Naive thymus-derived CD4-positive, alpha-beta T cell (primary cell): Measurements from ENCODE around the gene MAP4K3. TPM values are rescaled to one million over a fixed set of nuclear protein-coding genes. Genes with fewer than 3 reads are reported as not detected.

Experiments used
- ATAC-seq: fragments of 150-1000 bp; cut with Tn5 transposase; 2 replicates; pipeline ENCODE4 v1.10.0; 2021; ENCODE audit warnings: mild to moderate bottlenecking, moderate library complexity
- CTCF ChIA-PET: fragments of 350-600 bp; sonication (Branson Sonifier 250); formaldehyde crosslinking; loops from one replicate; lab custom pipeline; 2021; ENCODE audit warnings: antibody characterized with exemption; lab: Charles Lee
- POLR2A ChIA-PET: fragments of 350-600 bp; sonication (Branson Sonifier 250); formaldehyde crosslinking; loops from one replicate; lab custom pipeline; 2021; ENCODE audit warnings: antibody characterized with exemption, inconsistent platforms; lab: Charles Lee
- DNase-seq, 9 donors: peaks; one replicate each; pipeline versions ENCODE4 v3.0.0 to v3.0.0-alpha.2; 2020 to 2022; ENCODE audit warnings: mixed read lengths in 1 of 9
- H3K27ac ChIP-seq: one replicate; pipeline ENCODE4 v1.7.0; 2013; ENCODE audit warnings: mild to moderate bottlenecking, low read depth, low read length, moderate library complexity
- H3K27me3 ChIP-seq, 2 donors: one replicate each; pipeline ENCODE4 v1.7.0; 2013; ENCODE audit warnings: low read length in 2 of 2, mild to moderate bottlenecking in 2 of 2, moderate library complexity in 2 of 2; ENCODE audit not compliant: control insufficient read depth in 2 of 2, insufficient read depth in 2 of 2
- H3K36me3 ChIP-seq, 3 experiments: 1 replicate in 2 of 3; 2 replicates in 1 of 3; pipeline ENCODE4 v1.7.0; 2013; ENCODE audit warnings: low read length in 3 of 3, mild to moderate bottlenecking in 3 of 3, moderate library complexity in 1 of 3; ENCODE audit not compliant: insufficient read depth in 3 of 3, control insufficient read depth in 2 of 3
- H3K4me1 ChIP-seq, 2 donors: one replicate each; pipeline ENCODE4 v1.7.0; 2013; ENCODE audit warnings: low read length in 2 of 2, mild to moderate bottlenecking in 2 of 2, moderate library complexity in 1 of 2; ENCODE audit not compliant: control insufficient read depth in 2 of 2, insufficient read depth in 2 of 2
- H3K4me3 ChIP-seq: 2 replicates; pipeline ENCODE4 v1.7.0; 2013; ENCODE audit warnings: mild to moderate bottlenecking, low read length
- H3K9me3 ChIP-seq, 3 experiments: 1 replicate in 2 of 3; 2 replicates in 1 of 3; pipeline ENCODE4 v1.7.0; 2013; ENCODE audit warnings: low read length in 3 of 3; ENCODE audit not compliant: control insufficient read depth in 2 of 3
- H3K27ac Mint-ChIP-seq, 9 donors: one replicate each; pipeline ENCODE4 v1.8.0; 2020 to 2022; ENCODE audit warnings: mixed read lengths in 9 of 9, mild to moderate bottlenecking in 8 of 9, moderate library complexity in 5 of 9, inconsistent platforms in 2 of 9
- H3K27me3 Mint-ChIP-seq, 5 donors: one replicate each; pipeline ENCODE4 v1.8.0; 2021 to 2022; ENCODE audit warnings: mixed read lengths in 5 of 5, mild to moderate bottlenecking in 1 of 5
- H3K36me3 Mint-ChIP-seq, 5 donors: one replicate each; pipeline ENCODE4 v1.8.0; 2020 to 2022; ENCODE audit warnings: mixed read lengths in 5 of 5, mild to moderate bottlenecking in 3 of 5, inconsistent platforms in 1 of 5
- H3K4me1 Mint-ChIP-seq, 7 donors: one replicate each; pipeline ENCODE4 v1.8.0; 2020 to 2022; ENCODE audit warnings: mixed read lengths in 7 of 7, mild to moderate bottlenecking in 3 of 7, inconsistent platforms in 1 of 7
- H3K4me3 Mint-ChIP-seq, 10 donors: one replicate each; pipeline ENCODE4 v1.8.0; 2020 to 2022; ENCODE audit warnings: mild to moderate bottlenecking in 10 of 10, mixed read lengths in 10 of 10, moderate library complexity in 6 of 10, inconsistent platforms in 2 of 10
- H3K9me3 Mint-ChIP-seq, 11 donors: one replicate each; pipeline ENCODE4 v1.8.0; 2020 to 2022; ENCODE audit warnings: mixed read lengths in 11 of 11, mild to moderate bottlenecking in 4 of 11, inconsistent platforms in 1 of 11, moderate library complexity in 1 of 11
- intact Hi-C, 2 donors: fragments of 100-400 bp; cut with micrococcal nuclease; formaldehyde crosslinking; loops; one replicate each; pipeline ENCODE4 v1.15.1; 2023
- polyA plus RNA-seq, 2 donors: library from polyadenylated mRNA; unstranded; fragments of 300-500 nt; fragmentation: Illumina TruSeq; gene quantifications; one replicate each; pipeline ENCODE4 v1.2.3, GENCODE V29; 2021
- total RNA-seq, 6 experiments: library from RNA in 5 of 6; stranded (reverse) in 5 of 6; gene quantifications; 1 replicate in 5 of 6; 2 replicates in 1 of 6; pipeline ENCODE4 v1.2.3 and lab custom pipeline; 2021 to 2026

The MAP4K3 gene
- total and polyA plus RNA-seq, 7 experiments from 2014 or later = 2.9 to 32.2 (median 19.9) TPM

- H3K27me3 ChIP-seq = no peaks in the 10 kb centered on the region
- peaks cover 0 to 33% (median 3%) of the 10 kb centered on the region in 5 donors for H3K36me3 Mint-ChIP-seq
- H3K36me3 ChIP-seq = peaks cover 0 to 4% (median 0%) of the 10 kb centered on the region in 3 experiments
- H3K4me1 ChIP-seq = no peaks in the 10 kb centered on the region
- H3K27me3 Mint-ChIP-seq = no peaks in the 10 kb centered on the region
- no peak overlapping the region for H3K4me3 Mint-ChIP-seq
- intact Hi-C loops = no loop called here
- ChIA-PET POLR2A (no interaction called here), CTCF (no interaction called here)
- no peak overlapping the region for H3K27ac Mint-ChIP-seq
- H3K9me3 ChIP-seq = no peaks in the 10 kb centered on the region
- H3K9me3 Mint-ChIP-seq = no peaks in the 10 kb centered on the region
- DNase-seq = no peak
- no peak for ATAC-seq
- H3K4me3 ChIP-seq = no peak overlapping the region
- H3K27ac ChIP-seq = no peak overlapping the region
- no peaks in the 10 kb centered on the region for H3K4me1 Mint-ChIP-seq
These were observed 130.5 kb downstream of the MAP4K3 start for GRCh38 chr2:39306626-39307025.

GRCh38 chr2:39304729-39305128, 132.4 kb downstream of the MAP4K3 start:
- no peaks in the 10 kb centered on the region for H3K27me3 ChIP-seq
- ChIA-PET CTCF (no interaction called here), POLR2A (no interaction called here)
- Mint-ChIP-seq H3K9me3 (no peaks in the 10 kb centered on the region), H3K4me1 (no peaks in the 10 kb centered on the region), H3K4me3 (no peak overlapping the region), H3K36me3 (peaks cover 0 to 27% (median 1%) of the 10 kb centered on the region in 5 donors), H3K27me3 (no peaks in the 10 kb centered on the region), H3K27ac (no peak overlapping the region)
- no peak overlapping the region for H3K4me3 ChIP-seq
- H3K9me3 ChIP-seq = no peaks in the 10 kb centered on the region
- no peaks in the 10 kb centered on the region for H3K36me3 ChIP-seq
- H3K4me1 ChIP-seq = no peaks in the 10 kb centered on the region
- H3K27ac ChIP-seq = no peak overlapping the region
- no peak for DNase-seq
- ATAC-seq = no peak
- intact Hi-C loops = no loop called here

GRCh38 chr2:39304200-39304599, 132.9 kb downstream of the MAP4K3 start:
- no peaks in the 10 kb centered on the region for H3K9me3 Mint-ChIP-seq
- DNase-seq = no peak
- Histone ChIP-seq H3K27ac (no peak overlapping the region), H3K4me3 (no peak overlapping the region), H3K9me3 (no peaks in the 10 kb centered on the region), H3K36me3 (no peaks in the 10 kb centered on the region), H3K27me3 (no peaks in the 10 kb centered on the region), H3K4me1 (no peaks in the 10 kb centered on the region)
- ChIA-PET CTCF (no interaction called here), POLR2A (no interaction called here)
- intact Hi-C loops = no loop called here
- H3K27me3 Mint-ChIP-seq = no peaks in the 10 kb centered on the region
- no peaks in the 10 kb centered on the region for H3K4me1 Mint-ChIP-seq
- H3K27ac Mint-ChIP-seq = no peak overlapping the region
- ATAC-seq = no peak
- peaks cover 0 to 27% (median 1%) of the 10 kb centered on the region in 5 donors for H3K36me3 Mint-ChIP-seq
- no peak overlapping the region for H3K4me3 Mint-ChIP-seq

- intact Hi-C loops = no loop called here
- no peak overlapping the region for H3K27ac Mint-ChIP-seq
- Histone ChIP-seq H3K4me3 (no peak overlapping the region), H3K4me1 (no peaks in the 10 kb centered on the region), H3K36me3 (no peaks in the 10 kb centered on the region), H3K27ac (no peak overlapping the region), H3K9me3 (no peaks in the 10 kb centered on the region), H3K27me3 (no peaks in the 10 kb centered on the region)
- peaks cover 0 to 23% (median 5%) of the 10 kb centered on the region in 5 donors for H3K36me3 Mint-ChIP-seq
- H3K9me3 Mint-ChIP-seq = no peaks in the 10 kb centered on the region
- DNase-seq (no peak), ATAC-seq (no peak)
- ChIA-PET CTCF (no interaction called here), POLR2A (no interaction called here)
- no peaks in the 10 kb centered on the region for H3K4me1 Mint-ChIP-seq
- H3K27me3 Mint-ChIP-seq = no peaks in the 10 kb centered on the region
- H3K4me3 Mint-ChIP-seq = no peak overlapping the region
These were observed 135.7 kb downstream of the MAP4K3 start for GRCh38 chr2:39301352-39301751.

GRCh38 chr2:39300044-39300978, 136.8 kb downstream of the MAP4K3 start:
- no peak for DNase-seq
- H3K9me3 ChIP-seq = no peaks in the 10 kb centered on the region
- intact Hi-C loops = no loop called here
- CTCF ChIA-PET = no interaction called here
- H3K4me1 Mint-ChIP-seq = no peaks in the 10 kb centered on the region
- no peak for ATAC-seq
- H3K4me1 ChIP-seq = no peaks in the 10 kb centered on the region
- H3K36me3 Mint-ChIP-seq = peaks cover 0 to 21% (median 4%) of the 10 kb centered on the region in 5 donors
- H3K27me3 ChIP-seq = no peaks in the 10 kb centered on the region
- no peaks in the 10 kb centered on the region for H3K9me3 Mint-ChIP-seq
- no peaks in the 10 kb centered on the region for H3K27me3 Mint-ChIP-seq
- H3K4me3 ChIP-seq = no peak overlapping the region
- POLR2A ChIA-PET = no interaction called here
- no peaks in the 10 kb centered on the region for H3K36me3 ChIP-seq
- H3K4me3 Mint-ChIP-seq = no peak overlapping the region
- H3K27ac ChIP-seq = no peak overlapping the region
- no peak overlapping the region for H3K27ac Mint-ChIP-seq

GRCh38 chr2:39290433-39290832, 146.7 kb downstream of the MAP4K3 start:
- H3K27me3 Mint-ChIP-seq = no peaks in the 10 kb centered on the region
- no peaks in the 10 kb centered on the region for H3K9me3 Mint-ChIP-seq
- CTCF ChIA-PET = no interaction called here
- intact Hi-C loops = no loop called here
- Histone ChIP-seq H3K4me1 (no peaks in the 10 kb centered on the region), H3K27ac (no peak overlapping the region), H3K27me3 (no peaks in the 10 kb centered on the region), H3K9me3 (no peaks in the 10 kb centered on the region), H3K36me3 (peaks cover 0 to 16% (median 5%) of the 10 kb centered on the region in 3 experiments), H3K4me3 (no peak overlapping the region)
- DNase-seq = no peak
- no peaks in the 10 kb centered on the region for H3K4me1 Mint-ChIP-seq
- no peak overlapping the region for H3K4me3 Mint-ChIP-seq
- no peak overlapping the region for H3K27ac Mint-ChIP-seq
- H3K36me3 Mint-ChIP-seq = peaks cover 0 to 35% (median 18%) of the 10 kb centered on the region in 5 donors
- no peak for ATAC-seq
- POLR2A ChIA-PET = interaction anchor here (0.7 kb wide), 1 partner anchor 160 kb away, joined by 6 read pairs; no protein-coding TSS in a partner anchor
